Measurements from ENCODE around the gene GALNT2. TPM values are rescaled to one million over a fixed set of nuclear protein-coding genes. Genes with fewer than 3 reads are reported as not detected.

The GALNT2 gene
- total and polyA plus RNA-seq, 3 experiments from 2014 or later = 15.7 to 69.0 (median 65.6) TPM

GRCh38 chr1:230127105-230128054 is 60.3 kb downstream of the GALNT2 start:
- no peaks in the 10 kb centered on the region for H3K27me3 ChIP-seq (ENCODE audit: insufficient read depth, low read length, poor library complexity, severe bottlenecking)
- CTCF ChIA-PET = no interaction called here
- Mint-ChIP-seq H3K27me3 (no peaks in the 10 kb centered on the region), H3K4me3 (peak overlapping the region in 6 of 7 donors; percentile 12 to 65 (median 52)), H3K27ac (peak overlapping the region in 6 of 8 donors; percentile 30 to 87 (median 76)), H3K4me1 (peaks cover 59 to 93% (median 65%) of the 10 kb centered on the region in 3 donors), H3K9me3 (no peaks in the 10 kb centered on the region), H3K36me3 (peaks cover 0 to 2% (median 2%) of the 10 kb centered on the region in 3 donors)
- peak overlapping the region; percentile 48 for H3K27ac ChIP-seq (ENCODE audit: low read depth, low read length)
- H3K36me3 ChIP-seq (ENCODE audit: insufficient read depth, low read length) = no peaks in the 10 kb centered on the region
- H3K4me3 ChIP-seq (ENCODE audit: low read length) = no peak overlapping the region
- DNase-seq = peak in 3 of 5 donors; percentile 6 to 72 (median 9)
- POLR2A ChIA-PET = no interaction called here
- peaks cover 42% of the 10 kb centered on the region for H3K4me1 ChIP-seq (ENCODE audit: insufficient read depth, low read length)
- no peaks in the 10 kb centered on the region for H3K9me3 ChIP-seq (ENCODE audit: low read length)

DNA sequence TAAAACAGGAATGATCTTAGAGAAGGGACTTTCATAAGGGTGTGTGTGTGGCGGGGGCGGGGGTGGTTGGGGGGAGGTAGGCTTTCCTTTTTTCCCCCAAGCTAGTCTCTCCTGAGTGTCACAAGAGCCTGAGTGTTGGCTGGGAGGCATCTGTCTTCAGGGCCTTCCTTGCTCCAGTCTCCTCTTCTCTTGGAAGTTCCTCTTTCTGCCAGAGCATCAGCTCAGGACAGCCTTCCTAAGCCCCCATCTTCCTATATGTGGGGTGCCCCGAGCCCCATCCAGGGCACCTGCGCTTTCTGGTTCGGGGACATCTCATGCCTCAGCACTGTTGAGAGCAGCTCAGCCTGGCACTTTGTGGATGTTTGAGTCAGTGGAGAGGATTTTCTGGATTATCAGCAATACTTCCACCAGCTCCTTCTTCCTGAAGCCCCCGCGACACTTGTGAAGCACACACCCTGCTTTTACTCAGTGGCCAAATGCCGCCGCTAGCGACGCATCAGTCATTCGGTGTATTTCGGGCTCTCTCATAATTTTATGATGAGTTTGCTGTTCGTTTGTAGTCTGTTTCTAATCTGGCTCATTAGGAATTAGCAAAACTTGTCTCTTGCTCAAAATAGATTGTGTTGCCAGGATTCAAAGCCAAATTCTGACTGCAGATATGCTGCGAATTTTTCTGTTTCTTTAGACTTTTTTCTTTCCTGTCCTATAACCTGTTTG is 61.7 kb downstream of the GALNT2 start:
- Mint-ChIP-seq H3K9me3 (no peaks in the 10 kb centered on the region), H3K4me3 (no peak overlapping the region), H3K27ac (peak overlapping the region in 3 of 8 donors; percentile 32 to 75 (median 45)), H3K4me1 (peaks cover 55 to 93% (median 65%) of the 10 kb centered on the region in 3 donors), H3K27me3 (no peaks in the 10 kb centered on the region), H3K36me3 (peaks cover 0 to 2% (median 2%) of the 10 kb centered on the region in 3 donors)
- Histone ChIP-seq H3K4me3 (ENCODE audit: low read length) (no peak overlapping the region), H3K4me1 (ENCODE audit: insufficient read depth, low read length) (peaks cover 36% of the 10 kb centered on the region), H3K9me3 (ENCODE audit: low read length) (no peaks in the 10 kb centered on the region), H3K27ac (ENCODE audit: low read depth, low read length) (no peak overlapping the region), H3K27me3 (ENCODE audit: insufficient read depth, low read length, poor library complexity, severe bottlenecking) (no peaks in the 10 kb centered on the region), H3K36me3 (ENCODE audit: insufficient read depth, low read length) (no peaks in the 10 kb centered on the region)
- CTCF ChIA-PET = interaction anchor here (1.3 kb wide), 1 partner anchor 7 kb away, joined by 3 read pairs; no protein-coding TSS in a partner anchor
- POLR2A ChIA-PET = no interaction called here
- no peak for DNase-seq

- Mint-ChIP-seq H3K27me3 (no peaks in the 10 kb centered on the region), H3K4me3 (no peak overlapping the region), H3K36me3 (peaks cover 0 to 2% (median 2%) of the 10 kb centered on the region in 3 donors), H3K27ac (peak overlapping the region in 2 of 8 donors; percentile 29 to 75), H3K4me1 (peaks cover 52 to 92% (median 61%) of the 10 kb centered on the region in 3 donors), H3K9me3 (no peaks in the 10 kb centered on the region)
- Histone ChIP-seq H3K4me1 (ENCODE audit: insufficient read depth, low read length) (peaks cover 30% of the 10 kb centered on the region), H3K4me3 (ENCODE audit: low read length) (no peak overlapping the region), H3K36me3 (ENCODE audit: insufficient read depth, low read length) (no peaks in the 10 kb centered on the region), H3K9me3 (ENCODE audit: low read length) (no peaks in the 10 kb centered on the region), H3K27ac (ENCODE audit: low read depth, low read length) (no peak overlapping the region), H3K27me3 (ENCODE audit: insufficient read depth, low read length, poor library complexity, severe bottlenecking) (no peaks in the 10 kb centered on the region)
- ChIA-PET CTCF (interaction anchor here (1.3 kb wide), 1 partner anchor 8 kb away, joined by 3 read pairs; no protein-coding TSS in a partner anchor), POLR2A (no interaction called here)
- DNase-seq = no peak
Measured at GRCh38 chr1:230129341-230129740, 62.3 kb downstream of the GALNT2 start.

- H3K27me3 Mint-ChIP-seq = no peaks in the 10 kb centered on the region
- Histone ChIP-seq H3K9me3 (ENCODE audit: low read length) (no peaks in the 10 kb centered on the region), H3K27me3 (ENCODE audit: insufficient read depth, low read length, poor library complexity, severe bottlenecking) (no peaks in the 10 kb centered on the region), H3K4me3 (ENCODE audit: low read length) (no peak overlapping the region), H3K36me3 (ENCODE audit: insufficient read depth, low read length) (no peaks in the 10 kb centered on the region), H3K4me1 (ENCODE audit: insufficient read depth, low read length) (peaks cover 20% of the 10 kb centered on the region), H3K27ac (ENCODE audit: low read depth, low read length) (no peak overlapping the region)
- POLR2A ChIA-PET = no interaction called here
- no peaks in the 10 kb centered on the region for H3K9me3 Mint-ChIP-seq
- CTCF ChIA-PET = interaction anchor here (1.2 to 1.3 kb wide), 2 partner anchors 9 to 26 kb away, joined by 3 read pairs; no protein-coding TSS in a partner anchor
- H3K27ac Mint-ChIP-seq = peak overlapping the region in 1 of 8 donors; percentile 48
- peaks cover 48 to 92% (median 50%) of the 10 kb centered on the region in 3 donors for H3K4me1 Mint-ChIP-seq
- H3K4me3 Mint-ChIP-seq = no peak overlapping the region
- H3K36me3 Mint-ChIP-seq = peaks cover 0 to 2% (median 2%) of the 10 kb centered on the region in 3 donors
- no peak for DNase-seq
Measured at GRCh38 chr1:230130172-230130944, 63.3 kb downstream of the GALNT2 start.

GRCh38 chr1:230131457-230131856 is 64.4 kb downstream of the GALNT2 start:
- Mint-ChIP-seq H3K4me1 (peaks cover 37 to 89% (median 39%) of the 10 kb centered on the region in 3 donors), H3K27ac (no peak overlapping the region), H3K36me3 (peaks cover 0 to 3% (median 2%) of the 10 kb centered on the region in 3 donors), H3K9me3 (no peaks in the 10 kb centered on the region), H3K4me3 (no peak overlapping the region), H3K27me3 (no peaks in the 10 kb centered on the region)
- CTCF ChIA-PET = interaction anchor here (1.1 to 1.2 kb wide), 2 partner anchors 15 to 27 kb away, joined by 3 read pairs; no protein-coding TSS in a partner anchor
- Histone ChIP-seq H3K4me3 (ENCODE audit: low read length) (no peak overlapping the region), H3K36me3 (ENCODE audit: insufficient read depth, low read length) (no peaks in the 10 kb centered on the region), H3K27me3 (ENCODE audit: insufficient read depth, low read length, poor library complexity, severe bottlenecking) (no peaks in the 10 kb centered on the region), H3K27ac (ENCODE audit: low read depth, low read length) (no peak overlapping the region), H3K9me3 (ENCODE audit: low read length) (no peaks in the 10 kb centered on the region), H3K4me1 (ENCODE audit: insufficient read depth, low read length) (peaks cover 11% of the 10 kb centered on the region)
- DNase-seq = no peak
- POLR2A ChIA-PET = interaction anchor here (0.8 kb wide), 1 partner anchor 13 kb away, joined by 3 read pairs; no protein-coding TSS in a partner anchor

GRCh38 chr1:230132758-230133157 is 65.7 kb downstream of the GALNT2 start:
- H3K4me3 Mint-ChIP-seq = peak overlapping the region in 5 of 7 donors; percentile 1 to 69 (median 13)
- no peaks in the 10 kb centered on the region for H3K36me3 ChIP-seq (ENCODE audit: insufficient read depth, low read length)
- H3K27me3 ChIP-seq (ENCODE audit: insufficient read depth, low read length, poor library complexity, severe bottlenecking) = no peaks in the 10 kb centered on the region
- no peaks in the 10 kb centered on the region for H3K9me3 Mint-ChIP-seq
- POLR2A ChIA-PET = no interaction called here
- no peak for DNase-seq
- CTCF ChIA-PET = no interaction called here
- H3K36me3 Mint-ChIP-seq = peaks cover 0 to 9% (median 2%) of the 10 kb centered on the region in 3 donors
- no peak overlapping the region for H3K4me3 ChIP-seq (ENCODE audit: low read length)
- H3K27ac ChIP-seq (ENCODE audit: low read depth, low read length) = no peak overlapping the region
- H3K9me3 ChIP-seq (ENCODE audit: low read length) = no peaks in the 10 kb centered on the region
- H3K4me1 Mint-ChIP-seq = peaks cover 30 to 82% (median 30%) of the 10 kb centered on the region in 3 donors
- no peaks in the 10 kb centered on the region for H3K27me3 Mint-ChIP-seq
- H3K4me1 ChIP-seq (ENCODE audit: insufficient read depth, low read length) = peaks cover 5% of the 10 kb centered on the region
- peak overlapping the region in 6 of 8 donors; percentile 3 to 82 (median 72) for H3K27ac Mint-ChIP-seq

GRCh38 chr1:230135726-230136125 is 68.7 kb downstream of the GALNT2 start:
- H3K27ac ChIP-seq (ENCODE audit: low read depth, low read length) = no peak overlapping the region
- Mint-ChIP-seq H3K4me3 (no peak overlapping the region), H3K36me3 (peaks cover 0 to 12% (median 0%) of the 10 kb centered on the region in 3 donors), H3K27ac (peak overlapping the region in 1 of 8 donors; percentile 47), H3K4me1 (peaks cover 24 to 73% (median 25%) of the 10 kb centered on the region in 3 donors), H3K27me3 (no peaks in the 10 kb centered on the region), H3K9me3 (no peaks in the 10 kb centered on the region)
- ChIA-PET POLR2A (no interaction called here), CTCF (no interaction called here)
- H3K4me1 ChIP-seq (ENCODE audit: insufficient read depth, low read length) = no peaks in the 10 kb centered on the region
- no peak for DNase-seq
- no peak overlapping the region for H3K4me3 ChIP-seq (ENCODE audit: low read length)
- H3K36me3 ChIP-seq (ENCODE audit: insufficient read depth, low read length) = no peaks in the 10 kb centered on the region
- H3K9me3 ChIP-seq (ENCODE audit: low read length) = no peaks in the 10 kb centered on the region
- H3K27me3 ChIP-seq (ENCODE audit: insufficient read depth, low read length, poor library complexity, severe bottlenecking) = no peaks in the 10 kb centered on the region
